ENCODE measurements around the gene SGMS1.

Gene SGMS1

GRCh38 chr10:50590935-50591334, 32.8 kb downstream of the SGMS1 start:
- Histone ChIP-seq H3K36me3 (ENCODE audit: insufficient read depth) (no peaks in the 10 kb centered on the region), H3K79me2 (ENCODE audit: insufficient read depth, low read depth) (no peaks in the 10 kb centered on the region; the same call in 1 of the 2 replicates)

DNA sequence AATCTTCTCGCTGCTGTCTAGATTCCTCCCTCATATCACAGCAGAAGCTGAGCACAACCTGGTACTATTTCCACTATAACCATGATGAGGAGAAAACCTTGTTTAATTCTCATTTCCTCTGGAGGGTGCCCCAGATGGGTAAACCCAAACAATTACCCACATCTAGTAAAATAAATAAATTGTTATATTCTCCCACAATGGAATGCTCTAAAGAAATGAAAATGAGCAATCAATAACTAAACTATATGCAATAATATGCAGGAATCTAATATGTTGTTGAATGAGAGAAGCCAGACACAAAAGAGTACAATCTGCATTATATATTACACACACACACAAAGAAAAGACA, 37.0 kb downstream of the SGMS1 start:
- Histone ChIP-seq H3K27me3 (ENCODE audit: insufficient read depth, low read depth) (no peaks in the 10 kb centered on the region), H3K4me3 (IDR thresholded peaks at IDR 0.05; ENCODE audit: insufficient read depth, low read depth, low read length) (no peak overlapping the region), H3K36me3 (ENCODE audit: insufficient read depth) (no peaks in the 10 kb centered on the region), H3K27ac (no peak overlapping the region), H3K4me2 (no peak overlapping the region), H3K79me2 (ENCODE audit: insufficient read depth, low read depth) (no peaks in the 10 kb centered on the region), H2AFZ (ENCODE audit: low read depth) (no peak overlapping the region), H4K20me1 (ENCODE audit: insufficient read depth) (no peaks in the 10 kb centered on the region), H3K9ac (no peak overlapping the region), H3K4me1 (ENCODE audit: low read depth, poor library complexity, severe bottlenecking) (peaks cover 12% of the 10 kb centered on the region)
- TF ChIP-seq, protein P1, sequence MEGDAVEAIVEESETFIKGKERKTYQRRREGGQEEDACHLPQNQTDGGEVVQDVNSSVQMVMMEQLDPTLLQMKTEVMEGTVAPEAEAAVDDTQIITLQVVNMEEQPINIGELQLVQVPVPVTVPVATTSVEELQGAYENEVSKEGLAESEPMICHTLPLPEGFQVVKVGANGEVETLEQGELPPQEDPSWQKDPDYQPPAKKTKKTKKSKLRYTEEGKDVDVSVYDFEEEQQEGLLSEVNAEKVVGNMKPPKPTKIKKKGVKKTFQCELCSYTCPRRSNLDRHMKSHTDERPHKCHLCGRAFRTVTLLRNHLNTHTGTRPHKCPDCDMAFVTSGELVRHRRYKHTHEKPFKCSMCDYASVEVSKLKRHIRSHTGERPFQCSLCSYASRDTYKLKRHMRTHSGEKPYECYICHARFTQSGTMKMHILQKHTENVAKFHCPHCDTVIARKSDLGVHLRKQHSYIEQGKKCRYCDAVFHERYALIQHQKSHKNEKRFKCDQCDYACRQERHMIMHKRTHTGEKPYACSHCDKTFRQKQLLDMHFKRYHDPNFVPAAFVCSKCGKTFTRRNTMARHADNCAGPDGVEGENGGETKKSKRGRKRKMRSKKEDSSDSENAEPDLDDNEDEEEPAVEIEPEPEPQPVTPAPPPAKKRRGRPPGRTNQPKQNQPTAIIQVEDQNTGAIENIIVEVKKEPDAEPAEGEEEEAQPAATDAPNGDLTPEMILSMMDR (conservative IDR thresholded peaks at IDR 0.05; ENCODE audit: low read depth, low read length), result no peak

More at GRCh38 chr10:50590935-50591334, 32.8 kb downstream of the SGMS1 start:
- H3K27ac ChIP-seq, result no peak overlapping the region
- no peaks in the 10 kb centered on the region for H3K4me1 ChIP-seq (ENCODE audit: low read depth, poor library complexity, severe bottlenecking)
- TF ChIP-seq, protein P1 (conservative IDR thresholded peaks at IDR 0.05; ENCODE audit: low read depth, low read length), result no peak
- no peak overlapping the region for H3K9ac ChIP-seq
- H4K20me1 ChIP-seq (ENCODE audit: insufficient read depth), result no peaks in the 10 kb centered on the region
- no peak overlapping the region for H2AFZ ChIP-seq (ENCODE audit: low read depth)
- no peak overlapping the region for H3K4me3 ChIP-seq (IDR thresholded peaks at IDR 0.05; ENCODE audit: insufficient read depth, low read depth, low read length)
- no peak overlapping the region for H3K4me2 ChIP-seq
- no peaks in the 10 kb centered on the region for H3K27me3 ChIP-seq (ENCODE audit: insufficient read depth, low read depth)

- no peak overlapping the region for H3K4me3 ChIP-seq (IDR thresholded peaks at IDR 0.05; ENCODE audit: insufficient read depth, low read depth, low read length)
- no peak overlapping the region for H2AFZ ChIP-seq (ENCODE audit: low read depth)
- TF ChIP-seq, protein P1 (conservative IDR thresholded peaks at IDR 0.05; ENCODE audit: low read depth, low read length), result no peak
- no peaks in the 10 kb centered on the region for H3K27me3 ChIP-seq (ENCODE audit: insufficient read depth, low read depth)
- H3K27ac ChIP-seq, result no peak overlapping the region
- H3K4me1 ChIP-seq (ENCODE audit: low read depth, poor library complexity, severe bottlenecking), result peaks cover 18% of the 10 kb centered on the region
- no peaks in the 10 kb centered on the region for H3K36me3 ChIP-seq (ENCODE audit: insufficient read depth)
- no peak overlapping the region for H3K4me2 ChIP-seq
- H3K79me2 ChIP-seq (ENCODE audit: insufficient read depth, low read depth), result no peaks in the 10 kb centered on the region
- H4K20me1 ChIP-seq (ENCODE audit: insufficient read depth), result no peaks in the 10 kb centered on the region
- no peak overlapping the region for H3K9ac ChIP-seq
These were observed 37.6 kb downstream of the SGMS1 start for GRCh38 chr10:50585921-50586739.

DNA sequence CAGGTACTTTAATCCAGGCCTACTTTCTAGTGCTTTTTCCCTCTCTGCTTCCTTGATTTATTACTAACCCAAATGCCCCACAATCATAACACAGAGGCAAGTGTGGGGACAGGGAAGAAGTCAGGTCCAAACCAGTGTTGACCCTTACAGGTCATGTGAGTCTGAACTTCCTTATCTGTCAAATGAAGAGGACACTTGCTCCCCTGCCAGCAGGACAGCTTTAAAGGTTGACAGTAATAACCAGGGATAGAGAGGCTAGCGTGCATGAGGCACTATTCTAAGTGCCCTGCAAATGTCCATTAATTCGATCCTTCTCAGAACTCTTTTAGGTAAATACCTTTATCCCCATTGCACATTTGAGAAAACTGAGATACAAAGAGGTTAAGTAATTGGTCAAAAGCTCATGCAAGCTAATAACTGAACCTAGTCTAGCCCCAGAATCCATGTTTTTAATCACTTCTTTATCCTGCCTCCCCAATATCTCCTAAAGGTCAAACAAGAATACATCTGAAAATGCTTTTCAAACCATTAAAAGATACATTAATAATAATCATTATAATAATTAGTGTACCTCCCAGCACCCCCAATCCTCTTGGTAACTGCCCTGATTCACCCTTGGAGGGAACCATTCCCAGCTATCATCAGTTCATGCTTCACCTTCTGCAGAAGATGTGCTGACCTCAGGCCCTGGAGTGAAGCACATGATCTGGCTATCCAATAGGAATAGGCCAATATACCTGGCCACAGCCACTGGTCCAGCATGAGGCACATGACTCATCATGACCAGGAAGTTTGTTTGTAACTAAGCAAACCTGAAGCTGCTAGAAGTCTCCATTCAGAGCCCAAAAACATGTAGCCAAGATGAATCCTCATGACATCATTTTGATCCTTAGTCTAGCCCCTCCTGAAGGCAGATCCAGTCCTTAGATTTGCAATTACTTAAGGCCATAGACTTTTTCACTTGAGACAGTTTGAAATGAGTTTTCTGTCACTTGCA, 40.7 kb downstream of the SGMS1 start:
- no peak overlapping the region for H2AFZ ChIP-seq (ENCODE audit: low read depth)
- no peaks in the 10 kb centered on the region for H4K20me1 ChIP-seq (ENCODE audit: insufficient read depth)
- H3K27ac ChIP-seq, result no peak overlapping the region
- H3K4me1 ChIP-seq (ENCODE audit: low read depth, poor library complexity, severe bottlenecking), result peaks cover 26% of the 10 kb centered on the region
- no peak overlapping the region for H3K9ac ChIP-seq
- no peak overlapping the region for H3K4me2 ChIP-seq
- TF ChIP-seq, protein P1 (conservative IDR thresholded peaks at IDR 0.05; ENCODE audit: low read depth, low read length), result no peak
- H3K4me3 ChIP-seq (IDR thresholded peaks at IDR 0.05; ENCODE audit: insufficient read depth, low read depth, low read length), result no peak overlapping the region
- no peaks in the 10 kb centered on the region; the same call in 1 of the 2 replicates for H3K79me2 ChIP-seq (ENCODE audit: insufficient read depth, low read depth)
- H3K36me3 ChIP-seq (ENCODE audit: insufficient read depth), result no peaks in the 10 kb centered on the region
- H3K27me3 ChIP-seq (ENCODE audit: insufficient read depth, low read depth), result no peaks in the 10 kb centered on the region

All from KMS-11 (cell line).